Stimulated activated CD4-positive, alpha-beta T cell treated with anti-CD3 and anti-CD28 coated beads, Interleukin-4, amount 100 ng/mL, for 48 hours (primary cell): ENCODE data around the gene MYO9B.
"Not testable (repeated sequence)": the region's sequence is repeated elsewhere in the genome, so short reads cannot be mapped to it uniquely, and the experiment has no call there.

Source experiments
- DNase-seq, 2 donors: peaks; one replicate each; pipeline ENCODE4 v3.0.0-alpha.2; 2020; ENCODE audit warnings: low read depth in 2 of 2

Gene MYO9B

DNA sequence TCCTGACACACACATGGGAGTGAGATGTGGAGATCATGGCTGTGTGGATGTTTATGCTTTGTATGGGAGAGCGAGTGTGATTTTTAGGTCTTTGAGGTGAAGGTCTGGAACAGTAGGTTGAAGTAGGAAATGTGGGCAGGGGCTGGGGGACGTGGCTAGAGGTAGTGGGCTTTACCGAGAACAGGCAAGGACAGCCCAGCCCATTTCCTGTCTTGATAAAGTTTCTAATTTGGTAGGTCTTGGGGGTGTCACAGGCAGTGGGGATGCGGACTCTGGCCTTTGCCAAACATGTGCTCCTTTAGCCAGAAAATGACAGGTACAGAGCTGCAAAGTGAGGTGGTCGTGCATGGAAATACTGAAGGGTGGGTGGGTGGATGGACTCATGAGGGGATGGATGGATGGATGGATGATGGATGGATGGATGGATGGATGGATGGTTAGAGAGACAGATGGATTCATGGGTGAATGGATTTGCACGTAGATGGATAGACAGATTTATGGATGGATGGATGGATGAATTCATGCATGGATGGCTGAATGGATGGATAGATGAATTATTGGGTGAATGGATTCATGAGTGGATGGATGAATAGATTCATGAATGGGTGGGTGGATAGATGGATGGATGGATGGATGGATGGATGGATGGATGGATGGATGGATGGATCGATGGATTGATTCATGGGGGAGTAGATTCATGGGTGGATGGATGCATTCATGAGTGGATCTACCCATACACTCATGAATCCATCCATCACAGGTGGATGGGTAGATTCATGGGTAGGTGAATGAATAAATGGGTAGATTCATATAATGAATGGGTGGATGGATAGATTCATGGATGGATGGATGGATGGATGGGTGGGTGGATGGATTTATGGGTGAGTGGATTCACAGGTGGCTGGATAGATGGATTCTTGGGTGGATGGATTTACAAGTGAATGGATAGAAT is 70.2 kb downstream of the MYO9B start:
- no peak for DNase-seq

DNA sequence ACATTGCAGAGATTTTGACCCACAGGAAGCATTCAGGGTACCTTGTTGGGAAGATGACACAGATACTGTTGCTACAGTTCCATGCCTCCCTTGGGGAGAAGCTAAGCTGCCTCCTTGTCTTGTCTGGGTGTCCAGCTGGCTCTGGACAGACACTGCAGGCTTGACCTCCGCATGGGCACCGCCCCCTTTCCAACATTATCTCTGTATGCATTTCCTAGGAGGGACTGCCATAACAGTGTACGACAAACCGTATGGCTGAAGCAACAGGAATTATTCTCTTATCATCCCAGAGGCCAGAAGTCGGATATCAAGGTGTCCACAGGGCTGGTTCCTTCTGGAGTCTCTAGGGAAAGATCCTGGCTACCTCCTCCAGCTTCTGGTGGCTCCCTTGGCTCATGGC is 72.6 kb downstream of the MYO9B start:
- DNase-seq: no peak

DNA sequence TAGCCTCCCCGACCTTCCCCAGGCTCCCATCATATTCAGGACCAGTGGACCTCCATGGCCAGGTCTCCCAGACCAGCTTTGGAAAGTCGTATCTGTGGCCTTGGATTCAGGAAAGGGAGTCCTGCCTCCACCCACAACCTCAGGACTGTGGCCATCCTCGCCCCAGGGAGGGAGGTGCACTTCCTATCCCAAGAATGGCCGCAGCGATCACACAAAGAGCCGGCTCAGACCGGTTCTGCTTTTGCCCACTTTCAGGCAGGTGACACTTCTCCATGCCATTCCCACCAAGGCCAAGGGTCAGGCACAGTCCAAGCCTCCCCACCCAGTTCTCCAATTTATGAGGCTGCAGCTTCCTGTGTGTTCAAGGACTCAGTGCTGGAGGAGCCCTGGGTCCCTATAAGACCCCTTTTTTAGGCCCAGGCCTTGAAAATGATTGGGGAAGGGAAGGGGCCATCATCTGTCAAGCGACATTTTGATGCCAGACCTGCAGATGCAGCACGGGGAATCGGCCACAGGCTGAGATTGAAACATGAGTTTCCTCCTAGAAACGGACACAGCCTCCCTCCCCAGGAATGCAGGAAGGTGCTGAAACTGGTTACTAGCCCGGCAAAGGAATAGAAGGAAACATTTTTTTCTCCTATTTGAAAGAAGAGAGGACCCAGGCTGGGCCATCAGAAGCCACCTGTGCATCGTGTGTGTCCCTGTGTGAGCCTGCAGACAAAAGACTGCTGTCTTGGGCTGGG is 74.0 kb downstream of the MYO9B start:
- no peak for DNase-seq

DNA sequence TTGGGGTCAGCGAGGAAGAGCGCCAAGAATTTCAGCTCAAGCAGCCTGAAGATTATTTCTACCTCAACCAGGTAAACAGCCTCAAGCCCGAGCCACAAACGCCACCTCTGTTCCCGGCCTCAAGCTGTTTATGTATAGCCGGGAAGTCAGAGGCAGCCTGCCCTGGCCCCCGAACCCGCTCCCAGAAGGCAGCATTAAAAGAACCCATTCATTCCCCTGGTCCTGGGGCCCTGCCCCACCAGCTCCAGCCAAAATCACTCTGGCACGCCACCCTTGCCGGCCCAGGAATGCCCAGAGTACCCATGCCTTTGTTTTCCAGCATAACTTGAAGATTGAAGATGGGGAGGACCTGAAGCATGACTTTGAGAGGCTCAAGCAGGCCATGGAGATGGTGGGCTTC is 78.4 kb downstream of the MYO9B start:
- DNase-seq: no peak

DNA sequence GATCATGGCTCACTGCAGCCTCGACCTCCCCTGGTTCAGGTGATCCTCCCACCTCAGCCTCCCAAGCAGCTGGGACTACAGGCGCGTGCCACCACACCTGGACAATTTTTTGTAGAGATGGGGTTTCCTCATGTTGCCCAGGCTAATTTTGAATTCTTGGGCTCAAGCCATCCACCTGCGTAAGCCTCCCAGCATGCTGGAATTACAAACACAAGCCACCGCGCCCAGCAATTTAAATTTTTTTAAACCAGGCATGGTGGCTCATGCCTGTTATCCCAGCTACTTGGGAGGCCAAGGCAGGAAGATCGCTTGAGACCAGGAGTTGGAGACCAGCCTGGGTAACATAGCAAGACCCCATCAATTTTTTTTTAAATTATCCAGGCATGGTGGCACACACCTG is 79.7 kb downstream of the MYO9B start:
- DNase-seq: no peak

DNA sequence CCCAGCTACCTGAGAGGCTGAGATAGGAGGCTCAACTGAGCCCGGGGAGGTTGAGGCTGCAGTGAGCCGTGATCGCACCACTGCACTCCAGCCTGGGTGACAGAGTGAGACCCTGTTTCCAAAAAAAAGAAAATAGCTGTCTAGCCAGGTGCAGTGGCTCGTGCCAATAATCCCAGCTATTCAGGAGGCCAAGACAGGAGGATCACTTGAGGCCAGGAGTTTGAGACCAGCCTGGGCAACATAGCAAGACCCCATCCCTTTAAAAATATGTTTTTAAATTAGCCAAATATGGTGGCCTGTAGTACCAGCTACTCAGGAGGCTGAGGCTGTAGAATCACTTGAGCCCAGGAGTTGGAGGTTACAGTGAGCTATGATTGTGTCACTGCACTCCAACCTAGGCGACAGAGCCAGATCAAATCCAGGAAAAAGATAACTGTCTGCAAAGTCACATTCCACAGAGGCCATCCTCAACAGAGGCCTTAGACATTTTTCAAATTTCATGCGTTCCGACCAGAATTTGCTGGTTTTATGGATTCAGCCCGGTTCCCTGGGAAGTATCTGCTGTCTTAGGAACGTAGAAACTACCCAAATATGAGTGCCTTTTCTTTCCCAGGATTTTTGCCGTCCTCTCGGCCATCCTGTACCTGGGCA is 80.8 kb downstream of the MYO9B start:
- DNase-seq: no peak

DNA sequence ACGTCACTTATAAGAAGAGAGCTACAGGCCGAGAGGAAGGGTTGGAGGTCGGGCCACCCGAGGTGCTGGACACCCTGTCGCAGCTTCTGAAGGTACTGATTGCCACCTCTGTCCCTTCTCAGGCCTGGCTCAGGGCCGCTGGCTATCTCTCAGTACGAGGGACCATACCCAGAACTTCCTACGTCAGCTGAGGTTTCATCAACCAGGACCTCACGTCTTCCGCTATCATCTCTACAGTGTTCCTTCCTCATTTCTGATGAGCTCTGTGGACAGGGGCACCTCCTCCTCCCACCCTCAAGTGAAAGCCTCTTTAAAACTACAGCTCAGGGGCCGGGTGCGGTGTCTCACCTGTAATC is 81.3 kb downstream of the MYO9B start:
- no peak for DNase-seq

DNA sequence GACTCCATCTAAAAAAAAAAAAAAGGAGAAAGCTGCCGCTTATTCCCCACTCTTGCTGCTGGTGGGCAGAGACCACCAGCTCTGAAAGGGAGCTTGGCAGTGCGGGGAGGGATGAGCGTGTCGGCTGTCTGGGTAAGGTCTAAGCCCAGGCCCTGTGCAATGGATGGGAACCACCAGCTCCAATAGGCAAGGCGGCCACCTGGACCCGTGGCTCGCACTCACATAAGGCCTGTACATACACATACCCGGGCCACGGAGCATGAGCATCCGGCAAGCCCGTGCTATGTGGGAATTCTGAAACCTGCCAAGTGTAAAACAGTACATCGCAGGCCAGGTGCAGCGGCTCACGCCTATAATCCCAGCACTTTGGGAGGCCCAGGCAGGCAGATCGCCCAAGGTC is 83.0 kb downstream of the MYO9B start:
- DNase-seq: no peak

DNA sequence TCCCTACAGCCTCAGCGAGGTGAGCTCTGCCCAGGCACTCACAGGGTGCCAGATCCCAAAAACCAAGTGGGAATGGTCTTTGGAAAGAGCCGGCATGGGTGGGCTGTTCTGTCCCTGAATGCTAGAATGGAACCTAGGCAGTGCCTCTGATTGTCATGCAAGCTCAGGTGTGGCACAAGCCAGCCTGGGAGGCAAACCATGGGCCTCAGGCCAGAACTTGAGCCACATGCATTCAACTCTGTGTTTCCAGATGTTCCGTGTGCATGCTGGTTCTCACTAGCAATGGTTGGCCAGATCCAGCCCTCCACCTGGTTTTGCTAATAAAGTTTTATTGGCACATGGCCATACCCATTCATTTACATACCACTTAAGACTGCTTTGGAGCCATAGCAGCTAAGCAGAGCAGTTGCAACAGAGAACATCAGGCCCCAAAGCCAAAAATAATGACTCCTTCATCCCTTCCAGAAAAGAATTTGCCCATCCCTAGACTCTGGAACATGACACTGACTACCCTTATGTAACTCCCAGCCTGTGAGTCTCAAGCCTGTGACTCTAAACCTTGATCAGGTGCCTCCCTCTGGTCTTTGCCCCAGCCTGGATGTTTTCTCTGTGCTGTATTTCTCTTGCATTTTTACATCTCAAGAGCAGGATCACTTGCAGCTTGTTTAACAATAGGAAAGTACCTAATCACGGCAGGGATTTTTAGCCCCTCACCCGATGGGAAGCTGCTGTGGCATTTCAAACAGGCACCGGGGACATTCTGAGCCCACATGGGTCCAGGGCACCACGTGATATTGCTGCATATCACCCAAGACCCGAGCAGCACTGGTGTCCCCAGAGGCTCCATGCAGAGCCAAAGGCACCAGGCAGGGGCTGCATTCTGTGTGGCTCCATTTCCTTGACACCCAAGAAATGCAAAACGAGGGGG is 84.2 kb downstream of the MYO9B start:
- no peak for DNase-seq

DNA sequence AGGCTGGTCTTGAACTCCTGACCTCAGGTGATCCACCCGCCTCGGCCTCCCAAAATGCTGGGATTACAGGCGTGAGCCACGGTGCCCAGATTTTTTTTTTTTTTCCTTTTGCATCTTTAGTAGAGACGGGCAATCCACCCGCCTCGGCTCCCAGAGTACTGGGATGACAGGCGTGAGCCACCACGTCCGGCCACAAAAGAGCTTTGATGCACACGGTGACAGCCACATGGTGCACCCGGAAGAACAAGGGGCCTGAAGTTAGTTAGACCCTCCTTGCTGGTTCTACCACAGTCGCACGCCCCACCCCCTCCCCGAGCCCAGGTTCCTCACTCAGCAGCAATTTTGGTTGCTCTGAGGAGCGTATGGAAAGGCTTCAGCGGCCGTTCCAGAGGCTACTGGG is 85.3 kb downstream of the MYO9B start:
- DNase-seq: no peak

DNA sequence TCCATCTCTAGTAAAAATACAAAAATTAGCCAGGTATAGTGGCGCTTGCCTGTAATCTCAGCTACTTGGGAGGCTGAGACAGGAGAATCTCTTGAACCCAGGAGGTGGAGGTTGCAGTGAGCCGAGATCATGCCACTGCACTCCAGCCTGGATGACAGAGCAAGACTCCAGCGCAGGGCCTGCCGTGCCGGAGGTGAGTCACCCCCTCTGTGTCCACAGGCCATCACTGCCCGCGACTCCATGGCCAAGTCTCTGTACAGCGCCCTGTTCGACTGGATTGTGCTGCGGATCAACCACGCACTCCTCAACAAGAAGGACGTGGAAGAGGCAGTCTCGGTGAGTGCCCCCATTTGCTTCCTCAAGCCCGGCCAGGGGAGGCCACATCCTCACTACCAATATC is 86.6 kb downstream of the MYO9B start:
- not testable (repeated sequence) for DNase-seq

DNA sequence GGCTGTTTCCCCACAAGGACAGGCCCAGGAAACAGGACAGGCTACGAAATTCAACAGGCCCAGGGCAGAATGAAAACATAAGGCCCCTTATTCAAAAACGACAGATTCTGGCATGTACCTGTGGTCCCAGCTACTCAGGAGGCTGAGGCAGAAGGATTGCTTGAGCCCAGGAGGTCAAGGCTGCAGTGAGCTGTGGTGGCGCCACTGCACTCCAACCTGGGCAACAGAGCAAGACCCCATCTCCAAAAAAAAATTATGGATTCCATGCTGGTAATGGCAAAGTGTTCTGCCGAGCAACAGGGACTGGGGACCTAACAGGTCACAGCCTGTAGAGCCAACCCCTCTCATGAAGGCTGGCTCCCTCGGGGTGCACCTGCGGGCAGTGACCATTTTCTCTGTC is 87.0 kb downstream of the MYO9B start:
- DNase-seq: no peak

DNA sequence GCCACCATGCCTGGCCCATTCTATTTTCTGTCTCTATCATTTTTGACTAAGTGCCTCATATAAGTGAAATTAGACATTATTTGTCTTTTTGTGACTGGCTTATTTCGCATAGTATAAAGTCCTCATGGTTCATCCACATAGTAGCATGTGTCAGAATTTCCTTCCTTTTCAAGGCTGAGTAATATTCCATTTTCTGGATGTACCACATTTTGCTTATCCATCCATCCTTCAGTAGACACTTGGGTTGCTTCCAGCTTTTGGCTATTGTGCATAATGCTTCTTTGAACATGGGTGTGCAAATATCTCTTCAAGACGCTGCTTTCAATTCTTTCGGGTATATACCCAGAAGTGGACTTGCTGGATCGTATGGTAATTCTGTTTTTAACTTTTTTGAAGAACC is 88.1 kb downstream of the MYO9B start:
- no peak for DNase-seq

DNA sequence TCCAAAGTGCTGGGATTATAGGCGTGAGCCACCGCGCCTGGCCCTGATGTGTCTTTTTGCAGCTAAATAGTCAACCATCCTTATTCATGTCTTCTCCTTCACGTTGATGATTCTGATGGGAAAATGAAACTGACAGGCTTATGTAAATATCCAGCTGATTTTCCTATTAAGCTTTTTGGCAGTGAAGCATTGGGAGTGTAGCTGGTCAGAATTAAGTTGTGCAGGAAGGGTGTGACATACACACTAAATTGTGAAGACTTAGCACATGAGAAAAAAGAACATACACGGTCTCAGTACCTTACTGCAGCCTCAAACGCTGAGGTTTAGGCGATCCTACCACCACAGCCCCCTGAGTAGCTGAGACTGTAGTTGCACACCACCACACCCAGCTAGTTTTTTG is 89.1 kb downstream of the MYO9B start:
- no peak for DNase-seq

DNA sequence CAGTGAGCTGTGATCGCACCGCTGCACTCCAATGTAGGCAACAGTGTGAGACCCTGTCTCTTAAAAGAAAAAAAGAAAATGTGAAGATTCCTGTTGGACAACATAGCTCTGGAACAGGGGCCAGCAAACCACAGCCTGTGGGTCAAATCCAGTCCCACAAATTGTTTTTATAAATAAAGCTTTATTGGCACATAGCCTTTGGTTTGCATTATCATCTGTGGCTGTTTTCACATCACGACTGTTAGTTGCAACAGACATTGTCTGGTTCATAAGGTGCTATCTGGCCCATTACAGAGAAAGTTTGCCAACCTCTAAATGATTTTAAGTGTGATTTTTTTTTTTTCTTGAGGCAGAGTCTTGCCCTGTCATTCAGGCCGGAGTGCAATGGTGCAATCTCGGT is 90.1 kb downstream of the MYO9B start:
- DNase-seq: no peak

DNA sequence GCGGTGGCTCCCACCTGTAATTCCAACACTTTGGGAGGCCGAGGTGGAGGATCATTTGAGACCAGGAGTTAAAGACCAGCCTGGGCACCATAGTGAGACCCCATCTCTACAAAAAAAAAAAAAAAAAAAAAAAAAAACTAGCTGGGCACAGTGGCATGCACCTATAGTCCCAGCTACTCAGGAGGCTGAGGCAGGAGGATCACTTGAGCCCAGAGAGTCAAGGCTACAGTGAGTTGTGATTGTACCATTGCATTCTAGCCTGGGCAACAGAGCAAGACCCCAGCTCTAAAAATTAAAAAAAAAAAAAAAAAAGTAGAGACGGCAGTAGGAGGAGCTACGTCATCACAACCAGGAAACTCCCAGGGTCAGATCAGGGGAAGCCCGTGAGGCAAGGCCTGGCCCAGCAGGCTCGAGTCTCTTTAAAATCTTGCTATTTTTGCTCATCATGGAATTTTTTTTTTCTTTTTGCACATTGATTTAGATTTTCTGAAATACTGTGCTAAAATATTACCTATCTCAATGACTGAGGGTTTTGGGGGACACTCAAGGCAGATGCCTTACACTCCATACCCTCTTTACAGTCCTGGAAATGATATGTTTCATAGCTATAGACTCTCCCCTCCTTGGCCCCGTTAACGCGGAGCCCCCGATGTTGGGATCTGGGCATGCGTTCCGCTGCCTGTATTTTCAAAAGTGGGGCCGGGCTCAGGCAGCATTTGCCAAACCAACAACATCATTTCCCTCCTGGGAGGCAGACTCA is 95.1 kb downstream of the MYO9B start:
- DNase-seq: no peak

DNA sequence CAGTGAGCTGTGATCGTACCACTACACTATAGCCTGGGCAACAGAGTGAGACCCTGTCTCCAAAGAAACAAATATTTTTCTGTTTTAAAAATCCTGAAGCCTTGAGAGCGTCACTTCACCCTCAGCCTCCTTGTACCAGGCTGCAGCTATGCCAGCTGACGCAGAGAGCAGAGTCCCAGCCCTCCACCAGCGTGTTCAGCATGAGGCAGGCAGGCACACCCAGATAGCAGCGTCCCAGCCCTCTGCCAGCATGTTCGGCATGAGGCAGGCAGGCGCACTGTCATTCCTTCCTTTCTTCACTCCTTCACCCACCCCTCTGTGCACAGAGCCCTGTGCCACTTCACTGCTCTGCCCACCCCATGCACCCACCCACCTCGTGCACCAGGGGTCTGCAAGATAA is 96.3 kb downstream of the MYO9B start:
- no peak for DNase-seq

DNA sequence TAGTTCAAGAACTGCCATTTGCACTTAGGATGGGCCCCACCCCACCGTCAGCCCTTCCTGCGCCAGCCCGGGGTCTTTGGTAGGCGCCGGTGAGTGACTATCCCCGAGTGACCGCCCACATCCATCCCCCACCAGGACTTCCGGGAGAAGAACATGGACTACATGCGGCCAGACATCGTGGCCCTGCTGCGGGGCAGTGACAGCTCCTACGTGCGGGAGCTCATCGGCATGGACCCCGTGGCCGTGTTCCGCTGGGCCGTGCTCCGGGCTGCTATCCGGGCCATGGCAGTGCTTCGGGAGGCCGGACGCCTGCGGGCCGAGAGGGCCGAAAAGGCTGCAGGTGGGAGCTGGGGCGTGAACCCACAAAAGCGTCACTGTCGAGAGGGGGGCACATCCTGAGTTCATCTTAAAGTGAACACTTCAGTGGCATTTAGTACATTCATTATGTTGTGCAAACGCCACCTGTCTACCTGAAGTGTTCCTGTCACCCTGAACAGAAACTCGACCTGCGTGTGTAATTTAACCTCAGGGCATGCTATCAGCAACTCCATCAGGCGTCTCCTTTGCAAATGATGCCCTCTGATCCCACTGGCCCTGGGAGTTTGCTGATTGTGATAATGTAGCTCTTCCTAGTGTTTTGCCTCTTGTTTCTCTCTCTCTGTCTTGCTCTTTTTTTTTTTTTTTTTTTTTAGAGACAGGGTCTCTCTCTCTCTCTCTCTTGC is 97.2 kb downstream of the MYO9B start:
- no peak for DNase-seq

DNA sequence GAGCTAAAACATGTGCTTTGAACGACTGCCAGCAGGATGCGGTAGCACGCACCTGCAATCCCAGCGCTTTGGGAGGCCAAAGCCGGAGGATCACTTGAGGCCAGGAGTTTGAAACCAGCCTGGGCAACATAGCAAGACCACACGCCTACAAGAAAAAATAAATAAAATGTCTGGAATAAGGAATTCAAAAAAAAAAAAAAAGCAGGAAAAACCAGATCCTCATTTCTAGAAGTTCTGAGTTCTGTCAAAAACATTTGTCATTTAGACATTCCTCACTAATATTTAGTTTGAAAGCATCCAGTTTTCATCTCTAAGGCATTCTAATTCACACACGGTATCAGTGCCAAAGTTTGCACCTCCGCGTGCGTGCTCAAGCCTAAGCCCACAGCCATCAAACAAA is 102.7 kb downstream of the MYO9B start:
- DNase-seq: no peak

DNA sequence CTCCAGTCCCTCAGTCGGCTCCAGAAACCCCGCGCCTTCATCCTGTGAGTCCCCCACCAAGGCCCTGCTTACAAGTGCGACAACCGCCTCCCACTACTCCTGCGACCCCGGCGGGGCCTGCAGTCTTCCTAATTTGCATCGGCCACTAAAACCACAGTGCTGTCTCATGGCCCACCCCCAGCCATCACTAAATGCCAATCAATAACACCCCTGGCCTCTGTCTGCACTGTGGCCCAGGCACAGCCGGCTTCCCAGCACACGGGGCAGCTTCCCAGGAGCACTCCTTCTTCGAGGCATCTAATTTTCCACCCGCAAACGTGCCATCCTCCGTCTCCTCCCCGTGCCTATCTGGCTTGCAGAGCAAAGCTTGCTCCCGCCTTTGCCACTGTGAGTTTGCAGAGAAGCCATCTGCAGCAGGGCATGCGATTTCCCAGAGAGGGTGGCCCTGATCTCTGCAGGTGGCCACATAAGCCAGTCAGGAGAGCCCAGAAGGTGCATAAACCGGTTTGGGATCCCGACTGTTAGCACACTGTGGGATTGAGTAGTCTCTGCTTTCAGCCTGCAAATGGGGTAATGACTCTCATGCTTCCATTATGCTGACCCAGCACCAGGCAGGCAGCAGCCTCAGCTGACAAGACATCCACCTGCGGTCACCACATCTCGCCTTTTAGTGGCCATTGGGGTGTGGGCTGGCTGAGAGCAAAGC is 105.6 kb downstream of the MYO9B start:
- DNase-seq: no peak
